CD8-positive, alpha-beta memory T cell (primary cell): ENCODE data around the gene CTAG2. TPM values are rescaled to one million over a fixed set of nuclear protein-coding genes. Genes with fewer than 3 reads are reported as not detected.

Source experiments
- polyA plus RNA-seq: library from polyadenylated mRNA; unstranded; fragments of 300-500 nt; fragmentation: Illumina TruSeq; gene quantifications from one replicate; pipeline ENCODE4 v1.2.3, GENCODE V29; 2021
- total RNA-seq, 2 experiments: library from RNA; stranded (reverse); gene quantifications; one replicate each; pipeline ENCODE4 v1.2.3, GENCODE V29; 2021

Gene CTAG2
- total and polyA plus RNA-seq, 3 experiments from 2014 or later: 44.1 to 47.3 TPM; not detected in 1

Other genes starting within 250 kb of the CTAG2 start
- gene DNASE1L1, start 244.3 kb downstream of the CTAG2 start, total RNA-seq: 10 to 100 TPM in 1 of 2 experiments, 1 to 10 TPM in 1; 9.8 to 10.1 TPM
- gene DNASE1L1, start 244.3 kb downstream of the CTAG2 start, polyA plus RNA-seq: 19.1 TPM
- gene TAFAZZIN, start 242.0 kb downstream of the CTAG2 start, total RNA-seq: 10 to 100 TPM; 51.9 to 52.3 TPM
- gene TAFAZZIN, start 242.0 kb downstream of the CTAG2 start, polyA plus RNA-seq: 41.4 TPM
- 10 to 100 TPM; 43.0 to 43.2 TPM for gene ATP6AP1, start 224.9 kb downstream of the CTAG2 start, total RNA-seq
- 129 TPM for gene ATP6AP1, start 224.9 kb downstream of the CTAG2 start, polyA plus RNA-seq
- gene GDI1, start 216.4 kb downstream of the CTAG2 start, total RNA-seq: 100 to 1,000 TPM; 107 to 113 TPM
- 49.1 TPM for gene GDI1, start 216.4 kb downstream of the CTAG2 start, polyA plus RNA-seq
- gene FAM50A, start 209.4 kb downstream of the CTAG2 start, total RNA-seq: 10 to 100 TPM; 79.5 to 81.3 TPM
- gene FAM50A, start 209.4 kb downstream of the CTAG2 start, polyA plus RNA-seq: 59.6 TPM
- gene PLXNA3, start 195.3 kb downstream of the CTAG2 start, total RNA-seq: 10 to 100 TPM; 34.1 to 39.2 TPM
- 0.79 TPM for gene PLXNA3, start 195.3 kb downstream of the CTAG2 start, polyA plus RNA-seq
- gene LAGE3, start 174.3 kb downstream of the CTAG2 start, total RNA-seq: 10 to 100 TPM; 72.5 to 74.6 TPM
- 51.2 TPM for gene LAGE3, start 174.3 kb downstream of the CTAG2 start, polyA plus RNA-seq
- gene UBL4A, start 167.0 kb downstream of the CTAG2 start, total RNA-seq: 10 to 100 TPM; 58.9 to 64.3 TPM
- 55.3 TPM for gene UBL4A, start 167.0 kb downstream of the CTAG2 start, polyA plus RNA-seq
- gene SLC10A3, start 162.9 kb downstream of the CTAG2 start, total RNA-seq: 10 to 100 TPM; 40.8 to 45.7 TPM
- 81.0 TPM for gene SLC10A3, start 162.9 kb downstream of the CTAG2 start, polyA plus RNA-seq
- 10 to 100 TPM; 28.4 to 29.4 TPM for gene FAM3A, start 137.3 kb downstream of the CTAG2 start, total RNA-seq
- gene FAM3A, start 137.3 kb downstream of the CTAG2 start, polyA plus RNA-seq: 29.6 TPM
- gene G6PD, start 106.7 kb downstream of the CTAG2 start, total RNA-seq: 100 to 1,000 TPM; 108 to 116 TPM
- gene G6PD, start 106.7 kb downstream of the CTAG2 start, polyA plus RNA-seq: 10.7 TPM
- 10 to 100 TPM; 33.9 to 35.4 TPM for gene IKBKG, start 106.0 kb downstream of the CTAG2 start, total RNA-seq
- 34.8 TPM for gene IKBKG, start 106.0 kb downstream of the CTAG2 start, polyA plus RNA-seq
- not detected for gene CTAG1A, start 68.4 kb downstream of the CTAG2 start, total RNA-seq
- not detected for gene CTAG1A, start 68.4 kb downstream of the CTAG2 start, polyA plus RNA-seq
- not detected for gene CTAG1B, start 34.3 kb downstream of the CTAG2 start, total RNA-seq
- gene CTAG1B, start 34.3 kb downstream of the CTAG2 start, polyA plus RNA-seq: not detected
- 1 to 10 TPM; 6.2 to 6.7 TPM for gene GAB3, start 97.5 kb upstream of the CTAG2 start, total RNA-seq
- 11.9 TPM for gene GAB3, start 97.5 kb upstream of the CTAG2 start, polyA plus RNA-seq
- 100 to 1,000 TPM; 214 to 219 TPM for gene DKC1, start 109.3 kb upstream of the CTAG2 start, total RNA-seq
- gene DKC1, start 109.3 kb upstream of the CTAG2 start, polyA plus RNA-seq: 43.6 TPM
- 10 to 100 TPM; 12.8 to 13.0 TPM for gene MPP1, start 151.9 kb upstream of the CTAG2 start, total RNA-seq
- 14.7 TPM for gene MPP1, start 151.9 kb upstream of the CTAG2 start, polyA plus RNA-seq
- gene SMIM9, start 181.1 kb upstream of the CTAG2 start, total RNA-seq: not detected
- gene SMIM9, start 181.1 kb upstream of the CTAG2 start, polyA plus RNA-seq: not detected
- 10 to 100 TPM; 45.2 to 48.0 TPM for gene F8A1, start 232.8 kb upstream of the CTAG2 start, total RNA-seq
- gene F8A1, start 232.8 kb upstream of the CTAG2 start, polyA plus RNA-seq: 83.7 TPM